T47D (cell line): Measurements from ENCODE around the gene USP33.
A peak's percentile ranks its signal among the peaks of the same experiment; 100 is the strongest.
"Not testable (repeated sequence)": the region's sequence is repeated elsewhere in the genome, so short reads cannot be mapped to it uniquely, and the experiment has no call there.

Experiments used
- DNase-seq, 2 experiments: peaks; one replicate each; pipeline versions ENCODE4 v3.0.0 to v3.0.0-alpha.2; 2011 to 2012; ENCODE audit warnings: low read depth in 1 of 2, low spot score in 1 of 2
- JUND ChIP-seq: IDR thresholded peaks from 2 replicates; pipeline ENCODE4 v1.6.1; 2012; ENCODE audit warnings: low read depth
- in situ Hi-C: cut with HindIII; loops from 2 replicates; pipeline ENCODE4 v1.10.0; 2016; ENCODE audit warnings: low sequenced_read_pairs, low pct_unique_long_range_greater_than_20kb

The USP33 gene

DNA sequence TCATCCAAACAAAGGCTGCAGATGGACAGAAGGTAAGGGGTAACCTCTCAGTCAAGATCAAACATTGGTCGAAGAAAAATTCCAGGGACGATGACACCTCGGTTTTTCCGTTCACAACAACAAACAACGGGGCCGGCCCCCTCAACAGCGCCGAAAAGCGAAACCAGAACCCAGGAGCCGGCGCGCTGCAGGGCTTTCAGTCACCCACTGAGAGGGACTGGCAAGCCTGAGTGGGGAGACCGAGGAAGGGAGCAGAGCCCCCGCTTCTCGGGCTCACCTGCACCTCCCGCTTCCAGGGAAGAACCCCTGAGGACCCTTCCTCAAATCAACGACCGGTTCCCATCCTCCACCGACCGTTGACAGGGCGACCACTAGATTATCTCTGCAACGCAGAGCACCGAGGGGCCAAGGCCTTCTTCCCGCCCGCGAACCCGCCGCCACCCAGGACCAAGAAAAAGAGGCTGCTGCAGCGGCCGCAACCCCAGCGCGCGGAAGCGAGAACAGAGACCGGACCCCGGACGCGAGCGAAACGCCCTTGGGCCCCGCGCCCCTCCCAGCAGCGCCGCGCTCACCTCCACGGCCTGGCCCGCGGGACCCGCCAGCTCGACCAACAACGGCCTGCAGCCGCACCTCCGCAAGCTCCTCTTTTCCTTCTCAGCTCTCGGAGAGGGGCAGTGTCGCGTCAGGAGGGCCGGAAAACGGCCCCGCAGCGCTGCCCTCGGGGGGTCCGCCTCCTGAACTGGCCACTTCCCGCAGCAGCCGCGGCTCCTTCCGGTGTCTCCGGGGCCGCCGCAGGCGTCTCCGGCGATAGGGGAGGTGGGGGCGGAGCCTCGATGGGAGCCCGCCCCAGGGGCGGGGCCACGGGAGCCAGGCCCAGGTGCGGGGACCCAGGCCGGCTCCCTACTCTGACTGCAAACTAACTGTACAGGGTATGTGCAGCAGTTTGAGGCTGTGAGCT, at the start of gene USP33:
Gene USP33 (minus strand): TSS at position 782 of the 958 bp plus-strand sequence. CDS start 18,155 bp downstream, outside the sequence.
- peak; percentile 44 to 79 for DNase-seq
- no peak for TF ChIP-seq JUND
- in situ Hi-C loops: no loop called here

DNA sequence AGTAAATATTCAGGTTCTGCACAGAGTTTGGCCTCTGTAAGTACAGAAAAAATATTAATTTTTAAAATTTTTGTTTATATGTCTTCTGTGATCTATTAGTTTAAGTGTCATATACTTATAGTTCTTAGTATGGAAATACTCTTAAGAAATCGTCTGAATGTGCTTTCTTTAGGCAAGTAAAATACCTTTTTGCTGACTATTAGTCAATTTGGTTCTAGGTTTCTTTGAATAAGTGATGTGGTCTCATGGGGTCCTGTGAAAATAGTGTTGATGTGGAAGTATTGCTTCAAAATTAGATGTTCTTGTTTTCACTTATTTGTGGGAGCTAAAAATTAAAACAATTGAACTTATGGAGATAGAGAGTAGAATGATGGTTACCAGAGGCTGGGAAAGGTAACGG, 43.7 kb upstream of the USP33 start:
- DNase-seq: no peak
- in situ Hi-C loops: no loop called here
- no peak for TF ChIP-seq JUND

GRCh38 chr1:77802026-77802425, 42.4 kb upstream of the USP33 start:
- in situ Hi-C loops: no loop called here
- no peak for TF ChIP-seq JUND
- DNase-seq: no peak

DNA sequence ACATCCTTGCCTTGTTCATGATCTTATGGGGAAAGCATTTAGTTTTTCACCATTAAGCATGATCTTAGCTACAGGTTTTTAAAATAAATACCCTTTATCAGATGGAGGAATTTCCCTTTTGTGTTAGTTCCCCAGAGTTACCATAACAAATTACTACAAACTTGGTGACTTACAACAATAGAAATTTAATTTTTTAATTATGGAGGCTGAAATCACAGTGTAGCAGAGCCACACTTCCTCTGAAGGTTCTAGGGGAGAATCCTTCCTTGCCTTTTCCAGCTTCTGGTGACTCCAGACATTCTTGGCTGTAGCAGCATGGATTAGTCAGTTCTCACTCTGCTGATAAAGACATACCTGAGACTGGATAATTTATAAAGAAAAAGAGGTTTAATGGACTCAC, 38.3 kb upstream of the USP33 start:
- in situ Hi-C loops: no loop called here
- no peak for TF ChIP-seq JUND

DNA sequence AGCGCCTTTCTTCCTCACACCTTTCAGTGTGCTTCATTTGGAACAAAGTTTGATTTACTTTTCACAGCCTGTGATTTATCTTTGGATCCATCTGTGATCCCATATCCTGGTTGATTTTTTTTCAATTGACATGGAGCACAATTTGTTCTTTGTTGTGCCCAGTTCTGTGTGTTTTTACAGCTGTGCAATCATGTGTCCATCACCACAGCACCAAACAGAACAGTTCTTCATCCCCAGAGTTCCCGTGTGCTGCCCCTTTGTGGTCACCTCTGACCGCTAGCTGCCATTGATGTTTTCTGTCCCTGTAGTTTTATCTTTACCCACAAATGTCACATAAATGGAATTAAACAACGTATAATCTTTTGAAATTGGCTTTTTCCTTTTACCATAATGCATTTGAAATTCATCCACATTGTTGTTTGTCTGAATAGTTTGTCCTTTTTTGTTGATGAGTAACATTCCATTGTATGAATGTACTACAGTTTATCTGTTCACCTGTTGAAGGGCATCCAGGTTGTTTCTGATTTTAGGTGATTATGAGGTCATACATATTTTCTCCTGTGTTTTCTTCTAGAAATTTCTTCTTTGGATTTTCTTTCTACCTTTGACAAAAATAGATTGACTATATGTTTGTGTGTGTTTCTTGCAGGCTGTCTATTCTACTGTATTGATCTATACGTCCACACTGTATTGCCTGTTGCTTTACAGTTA, 37.2 kb upstream of the USP33 start:
- no peak for TF ChIP-seq JUND
- DNase-seq: peak in 1 of 2 experiments; percentile 24
- in situ Hi-C loops: no loop called here

More for the DNA sequence above, 38.3 kb upstream of the USP33 start:
- DNase-seq: no peak

- DNase-seq: no peak
Observed at GRCh38 chr1:77794550-77794949, 34.9 kb upstream of the USP33 start.

DNA sequence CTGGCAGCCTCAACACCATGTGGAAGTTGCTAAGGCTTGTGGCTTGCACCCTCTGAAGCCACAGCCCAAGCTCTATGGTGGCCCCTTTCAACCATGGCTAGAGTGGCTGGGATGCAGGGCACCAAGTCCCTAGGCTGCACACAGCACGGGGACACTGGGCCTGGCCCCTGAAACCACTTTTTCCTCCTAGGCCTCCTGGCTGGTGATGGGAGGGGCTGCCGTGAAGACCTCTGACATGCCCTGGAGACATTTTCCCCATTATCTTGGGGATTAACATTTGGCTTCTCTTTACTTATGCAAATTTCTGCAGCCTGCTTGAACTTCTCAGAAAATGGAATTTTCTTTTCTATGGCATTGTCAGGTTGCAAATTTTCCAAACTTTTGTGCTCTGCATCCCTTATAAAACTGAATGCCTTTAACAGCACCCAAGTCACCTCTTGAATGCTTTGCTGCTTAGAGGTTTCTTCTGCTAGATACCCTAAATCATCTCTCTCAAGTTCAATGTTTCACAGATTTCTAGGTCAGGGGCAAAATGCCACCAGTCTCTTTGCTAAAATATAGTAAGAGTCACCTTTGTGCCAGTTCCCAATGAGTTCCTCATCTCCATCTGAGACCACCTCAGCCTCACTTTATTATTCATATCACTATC, 26.6 kb upstream of the USP33 start:
- in situ Hi-C loops, DNase-seq: not testable (repeated sequence)

More at GRCh38 chr1:77794550-77794949, 34.9 kb upstream of the USP33 start:
- in situ Hi-C loops: no loop called here
- TF ChIP-seq JUND: no peak

DNA sequence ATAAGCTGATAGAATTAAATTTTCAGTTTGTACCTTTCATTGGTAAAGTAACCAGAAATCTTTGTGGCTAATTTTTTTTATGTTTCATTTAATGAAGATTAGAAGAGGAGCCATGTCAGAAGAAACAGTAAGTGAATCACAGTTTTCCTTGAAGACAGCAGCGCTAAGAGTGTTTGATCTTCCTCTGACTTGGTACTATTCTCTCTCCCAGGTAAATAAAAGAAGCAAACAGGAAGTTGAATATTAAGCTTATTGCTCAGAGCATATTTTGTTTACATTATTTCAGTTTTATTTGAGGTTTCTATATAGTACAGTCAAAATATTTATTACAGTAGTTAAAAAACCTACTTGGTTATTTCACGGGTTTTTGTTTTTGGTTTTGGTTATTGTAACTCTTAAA, 23.5 kb upstream of the USP33 start:
- no peak for TF ChIP-seq JUND
- no peak for DNase-seq
- in situ Hi-C loops: no loop called here

DNA sequence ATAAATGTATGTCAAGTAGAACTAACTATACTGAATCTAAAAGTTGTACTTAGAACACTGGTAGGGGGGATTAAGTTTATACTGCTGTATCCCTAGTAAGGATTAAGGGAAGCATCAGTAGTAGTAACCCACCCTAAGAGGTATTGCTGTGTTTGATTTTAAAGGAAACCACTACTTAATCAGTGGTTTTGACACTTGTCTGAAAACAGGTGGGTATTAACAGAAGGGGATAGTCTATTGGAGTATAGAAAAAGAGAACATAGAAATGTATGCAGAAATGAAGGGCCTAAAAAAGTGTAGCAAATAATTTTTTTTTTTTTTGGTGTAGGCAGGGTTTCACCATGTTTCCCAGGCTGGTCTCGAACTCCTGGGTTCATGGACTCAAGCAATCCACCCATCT, 22.0 kb upstream of the USP33 start:
- in situ Hi-C loops: no loop called here
- TF ChIP-seq JUND: no peak
- no peak for DNase-seq

DNA sequence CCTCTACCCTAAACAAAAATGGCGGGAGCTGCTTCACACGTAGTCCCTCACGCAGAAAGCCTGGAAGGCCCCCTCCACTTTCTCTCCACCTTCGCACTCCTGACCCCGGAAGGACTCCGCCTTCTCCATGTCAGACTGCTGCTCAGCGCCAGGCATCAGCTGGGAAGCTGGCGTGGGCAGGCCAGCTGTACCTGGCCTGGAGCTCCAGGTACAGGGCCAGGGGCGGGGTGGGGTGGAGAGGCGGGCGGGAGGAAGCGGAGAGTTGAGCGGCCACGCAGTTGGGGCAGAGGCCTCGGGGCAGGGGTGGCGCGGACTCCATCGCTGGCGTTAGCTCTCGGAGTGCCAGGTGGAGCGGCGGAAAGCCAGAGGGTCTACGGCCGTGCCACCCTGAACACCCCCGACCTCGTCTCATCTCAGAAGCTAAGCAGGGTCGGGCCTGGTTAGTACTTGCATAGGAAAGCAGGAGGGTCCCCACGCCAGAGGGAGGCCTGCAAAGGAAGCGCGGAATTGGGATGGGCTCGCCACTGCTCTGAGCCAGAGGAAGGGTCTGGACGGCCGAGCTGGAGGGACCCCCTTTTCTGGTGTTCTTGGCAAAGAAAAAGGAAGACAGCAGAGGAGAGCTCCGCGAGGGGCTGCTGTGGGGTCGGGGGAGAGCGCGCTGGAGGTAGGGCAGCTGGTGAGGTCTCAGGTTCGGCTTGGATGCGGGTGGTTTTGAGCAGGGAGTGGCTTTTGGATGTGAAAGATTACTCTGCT, 20.1 kb upstream of the USP33 start, which contains the start of gene MIGA1:
Gene MIGA1 (plus strand): TSS at position 121 of the 753 bp plus-strand sequence. CDS start 3,604 bp downstream, outside the sequence.
- in situ Hi-C loops: no loop called here
- TF ChIP-seq JUND: no peak
- DNase-seq: peak; percentile 54 to 90

DNA sequence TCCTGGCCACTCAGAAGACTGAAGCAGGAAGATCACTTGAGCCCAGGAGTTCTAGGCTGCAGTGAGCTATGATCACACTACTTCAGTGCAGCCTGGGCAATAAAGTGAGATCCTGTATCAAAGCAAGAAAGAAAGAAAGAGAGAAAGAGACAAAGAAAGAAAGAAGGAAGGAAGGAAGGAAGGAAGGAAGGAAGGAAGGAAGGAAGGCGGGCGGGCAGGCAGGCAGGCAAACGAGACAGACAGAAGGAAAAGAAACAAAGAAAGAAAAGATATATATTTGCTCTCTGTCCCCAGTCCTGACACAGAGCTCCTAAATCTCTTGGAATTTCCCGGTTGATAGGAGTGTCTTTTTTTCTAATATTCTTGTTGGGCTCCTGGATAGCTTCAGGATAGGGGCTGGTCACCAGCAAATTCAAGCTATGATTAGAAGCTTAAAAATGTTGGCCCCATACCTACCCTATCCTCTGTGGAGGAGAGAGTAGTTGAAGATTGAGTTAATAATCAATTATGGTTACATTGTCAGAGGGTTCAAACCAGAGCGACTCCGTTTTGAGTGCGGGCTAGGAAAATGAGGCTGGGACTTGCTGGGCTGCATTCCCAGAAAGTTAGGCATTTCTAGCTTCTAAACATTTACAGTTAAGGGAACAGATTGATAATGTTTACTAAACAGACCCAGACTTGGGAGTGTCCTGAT, 16.5 kb upstream of the USP33 start:
- no peak for TF ChIP-seq JUND
- no peak for DNase-seq
- in situ Hi-C loops: no loop called here
